Stomach (tissue), 9 donors: ENCODE data around the gene TMEM213. TPM values are rescaled to one million over a fixed set of nuclear protein-coding genes. Genes with fewer than 3 reads are reported as not detected.
"Not testable (repeated sequence)": the region's sequence is repeated elsewhere in the genome, so short reads cannot be mapped to it uniquely, and the experiment has no call there.

Source experiments
- DNase-seq, 2 donors: peaks; one replicate each; pipeline versions ENCODE4 v3.0.0 to v3.0.0-alpha.2; 2013 to 2019
- H3K27ac ChIP-seq, 5 donors: fragments of 200-600 bp in 4 of 5; sonication (generic) in 4 of 5; one replicate each; pipeline ENCODE4 v1.5.1; 2013 to 2019; ENCODE audit warnings: mild to moderate bottlenecking in 1 of 5, moderate library complexity in 1 of 5
- H3K27me3 ChIP-seq, 3 donors: fragments of 200-600 bp; sonication (generic); one replicate each; pipeline ENCODE4 v1.5.1; 2017 to 2019; ENCODE audit warnings: mixed run types in 1 of 3
- H3K36me3 ChIP-seq, 4 donors: fragments of 200-600 bp; sonication (generic); 1 replicate in 3 of 4; 2 replicates in 1 of 4; pipeline ENCODE4 v1.5.1; 2016 to 2019
- H3K4me1 ChIP-seq, 4 donors: fragments of 200-600 bp; sonication (generic); one replicate each; pipeline ENCODE4 v1.5.1; 2016 to 2019
- H3K4me3 ChIP-seq, 4 donors: fragments of 200-600 bp; sonication (generic) in 3 of 4; one replicate each; pipeline ENCODE4 v1.5.1; 2016 to 2019; ENCODE audit warnings: mild to moderate bottlenecking in 1 of 4
- H3K9me3 ChIP-seq, 4 donors: fragments of 200-600 bp; sonication (generic); one replicate each; pipeline ENCODE4 v1.5.1; 2016 to 2019
- EP300 ChIP-seq: sonication (generic); formaldehyde crosslinking; IDR thresholded peaks from one replicate; pipeline ENCODE4 v1.6.1; 2017; ENCODE audit warnings: antibody characterized with exemption
- POLR2A ChIP-seq, 4 donors: fragments of 450-650 bp; IDR thresholded peaks; one replicate each; pipeline ENCODE4 v1.6.1; 2016; ENCODE audit warnings: antibody characterized with exemption in 4 of 4, control low read depth in 2 of 4, mild to moderate bottlenecking in 1 of 4, moderate library complexity in 1 of 4
- POLR2AphosphoS5 ChIP-seq, 3 donors: sonication (generic); formaldehyde crosslinking; IDR thresholded peaks; one replicate each; pipeline ENCODE4 v1.6.1; 2016; ENCODE audit warnings: antibody characterized with exemption in 3 of 3
- WGBS, 5 donors: extraction: QIAGEN DNeasy Blood & Tissue Kit in 3 of 5; methylation state at CpG; one replicate each; pipeline versions ENCODE4 v1.1.5 to v1.1.7; 2013 to 2018; 5-methylcytosine and 5-hydroxymethylcytosine counted together
- intact Hi-C: fragments of 100-400 bp; cut with DNase I; formaldehyde crosslinking; loops from one replicate; pipeline ENCODE4 v1.15.1; 2023; ENCODE audit warnings: low total_unique reads
- polyA plus RNA-seq, 3 donors: library from polyadenylated mRNA; stranded (reverse); fragments of 200-250 nt; gene quantifications; one replicate each; pipeline ENCODE4 v1.2.3, GENCODE V29; 2013
- total RNA-seq, 5 donors: library from RNA; depleted of rRNA; stranded (reverse); fragments of >200 nt; gene quantifications; one replicate each; pipeline versions ENCODE4 v1.1.0 to v1.2.3, GENCODE V29; 2014 to 2016
- TF ChIP-seq, protein P1 (sequence below), 7 experiments: fragments of 450-650 bp in 4 of 7; fragments of 200-600 bp in 3 of 7; sonication (generic) in 3 of 7; IDR thresholded peaks; one replicate each; pipeline ENCODE4 v1.5.1; 2016 to 2019; ENCODE audit warnings: antibody characterized with exemption in 7 of 7, control low read depth in 2 of 7, mild to moderate bottlenecking in 1 of 7
- donor health status: healthy with polysubstance abuse.
- donor health status: Bipolar disorder and iron deficiency.
- donor health status: healthy.

Gene TMEM213
- total and polyA plus RNA-seq, 8 donors = 0.08 TPM; not detected in 7

DNA sequence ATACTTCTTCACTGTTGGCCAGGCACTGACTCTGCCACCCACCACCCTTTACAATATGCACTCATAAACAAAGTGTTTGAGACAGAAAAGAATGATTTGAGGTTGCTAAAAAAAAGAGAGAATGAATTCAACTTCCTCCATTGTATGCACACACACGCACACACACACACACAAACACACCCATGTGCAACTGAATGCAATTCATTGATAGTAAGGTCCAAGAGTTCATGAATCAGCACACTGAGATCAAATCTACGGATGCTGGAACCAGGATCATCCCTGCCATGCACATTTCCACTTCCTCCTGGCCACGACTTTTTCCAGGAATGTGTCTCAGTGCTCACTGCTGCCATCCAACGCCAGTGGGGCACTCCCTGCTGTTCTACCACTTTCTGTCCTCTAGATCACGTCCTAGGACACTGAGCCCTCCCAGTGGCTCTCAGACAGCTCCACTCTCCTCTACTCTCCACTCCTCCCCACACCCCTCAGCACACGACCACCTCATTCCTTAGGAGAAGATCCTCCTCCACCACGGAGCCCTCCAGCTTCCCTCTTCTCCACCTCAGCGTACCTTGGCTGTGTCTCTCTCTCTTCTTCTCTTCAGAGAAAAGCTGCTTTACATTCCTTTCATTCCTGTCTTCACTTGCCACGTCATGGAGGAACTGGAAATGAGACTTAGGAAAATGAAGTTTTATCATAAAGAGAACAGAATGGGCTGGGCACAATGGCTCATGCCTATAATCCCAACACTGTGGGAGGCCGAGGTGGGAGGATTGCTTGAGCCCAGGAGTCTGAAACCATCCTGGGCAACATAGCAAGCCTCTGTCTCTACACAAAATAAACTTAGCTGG is 12.0 kb upstream of the TMEM213 start:
- WGBS, 5 donors = 48 to 58% (median 54%) methylated on average over 10 of the region's 10 CpGs

DNA sequence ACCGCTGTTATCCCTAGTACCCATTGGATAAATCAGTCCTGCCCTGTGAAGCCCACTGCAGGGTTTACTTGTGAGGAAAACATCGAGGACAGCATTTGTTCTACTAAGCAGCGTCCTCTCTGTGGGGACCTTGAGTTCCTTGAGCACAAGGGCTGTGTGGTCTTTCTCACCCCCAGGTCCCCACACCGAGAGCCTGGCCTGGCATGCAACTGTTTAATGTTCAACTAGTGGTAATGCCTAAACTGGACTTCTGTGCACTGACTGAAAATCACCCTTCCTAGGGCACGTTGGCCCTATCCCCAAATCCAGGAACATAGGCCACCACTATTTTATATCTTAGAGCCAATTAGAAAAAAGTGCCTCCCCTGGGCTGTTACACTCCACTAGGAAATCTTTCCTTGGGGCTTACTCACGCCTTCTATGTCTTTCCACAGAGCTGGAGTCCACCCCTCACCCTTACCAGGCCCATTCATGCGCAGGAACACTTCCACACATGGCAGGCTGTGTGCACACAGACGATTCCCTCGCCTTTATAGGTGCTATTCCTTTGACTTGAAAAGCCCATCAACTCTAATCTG is 1.7 kb upstream of the TMEM213 start:
- Histone ChIP-seq H3K9me3 (no peaks in the 10 kb centered on the region), H3K4me1 (no peaks in the 10 kb centered on the region), H3K36me3 (no peaks in the 10 kb centered on the region), H3K27ac (no peak overlapping the region), H3K4me3 (no peak overlapping the region), H3K27me3 (peaks cover 0 to 15% (median 0%) of the 10 kb centered on the region in 3 donors)
- intact Hi-C loops = no loop called here
- 74 to 91% (median 87%) methylated on average over 9 of the region's 9 CpGs for WGBS, 5 donors
- no peak for TF ChIP-seq EP300
- TF ChIP-seq, protein P1, sequence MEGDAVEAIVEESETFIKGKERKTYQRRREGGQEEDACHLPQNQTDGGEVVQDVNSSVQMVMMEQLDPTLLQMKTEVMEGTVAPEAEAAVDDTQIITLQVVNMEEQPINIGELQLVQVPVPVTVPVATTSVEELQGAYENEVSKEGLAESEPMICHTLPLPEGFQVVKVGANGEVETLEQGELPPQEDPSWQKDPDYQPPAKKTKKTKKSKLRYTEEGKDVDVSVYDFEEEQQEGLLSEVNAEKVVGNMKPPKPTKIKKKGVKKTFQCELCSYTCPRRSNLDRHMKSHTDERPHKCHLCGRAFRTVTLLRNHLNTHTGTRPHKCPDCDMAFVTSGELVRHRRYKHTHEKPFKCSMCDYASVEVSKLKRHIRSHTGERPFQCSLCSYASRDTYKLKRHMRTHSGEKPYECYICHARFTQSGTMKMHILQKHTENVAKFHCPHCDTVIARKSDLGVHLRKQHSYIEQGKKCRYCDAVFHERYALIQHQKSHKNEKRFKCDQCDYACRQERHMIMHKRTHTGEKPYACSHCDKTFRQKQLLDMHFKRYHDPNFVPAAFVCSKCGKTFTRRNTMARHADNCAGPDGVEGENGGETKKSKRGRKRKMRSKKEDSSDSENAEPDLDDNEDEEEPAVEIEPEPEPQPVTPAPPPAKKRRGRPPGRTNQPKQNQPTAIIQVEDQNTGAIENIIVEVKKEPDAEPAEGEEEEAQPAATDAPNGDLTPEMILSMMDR (IDR thresholded peaks at IDR 0.05) = no peak
- TF ChIP-seq POLR2AphosphoS5 (IDR thresholded peaks at IDR 0.05) = no peak
- TF ChIP-seq POLR2A (IDR thresholded peaks at IDR 0.05) = no peak
- DNase-seq = no peak

More for the DNA sequence above, 12.0 kb upstream of the TMEM213 start:
- peaks cover 0 to 9% (median 0%) of the 10 kb centered on the region in 4 donors for H3K9me3 ChIP-seq
- H3K4me3 ChIP-seq = no peak overlapping the region
- no peak for TF ChIP-seq EP300
- TF ChIP-seq POLR2A (IDR thresholded peaks at IDR 0.05) = no peak
- TF ChIP-seq, protein P1 (IDR thresholded peaks at IDR 0.05) = no peak
- TF ChIP-seq POLR2AphosphoS5 (IDR thresholded peaks at IDR 0.05) = no peak
- no peak overlapping the region for H3K27ac ChIP-seq
- no peak for DNase-seq
- no peaks in the 10 kb centered on the region for H3K36me3 ChIP-seq
- intact Hi-C loops = no loop called here
- no peaks in the 10 kb centered on the region for H3K4me1 ChIP-seq
- no peaks in the 10 kb centered on the region for H3K27me3 ChIP-seq

DNA sequence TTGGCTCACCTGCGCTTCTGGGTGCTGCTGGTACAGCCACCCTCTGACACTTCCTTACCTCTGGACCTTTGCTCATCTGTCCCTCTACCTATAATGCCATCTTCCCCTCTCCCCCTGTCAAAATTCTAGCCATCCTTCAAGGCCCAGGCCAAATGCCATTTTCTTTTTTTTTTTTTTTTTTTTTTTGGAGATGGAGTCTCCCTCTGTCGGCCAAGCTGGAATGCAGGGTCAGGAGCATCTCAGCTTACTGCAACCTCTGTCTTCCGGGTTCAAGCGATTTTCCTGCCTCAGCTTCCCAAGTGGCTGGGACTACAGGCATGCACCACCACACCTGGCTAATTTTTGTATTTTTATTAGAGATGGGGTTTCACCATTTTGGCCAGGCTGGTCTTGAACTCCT is 748 bp upstream of the TMEM213 start:
- DNase-seq, H3K4me1 ChIP-seq, H3K36me3 ChIP-seq, H3K27ac ChIP-seq, intact Hi-C loops, H3K9me3 ChIP-seq, H3K4me3 ChIP-seq: not testable (repeated sequence)
- H3K27me3 ChIP-seq = peaks cover 0 to 15% (median 0%) of the 10 kb centered on the region in 3 donors
- 66 to 94% (median 81%) methylated on average over 4 of the region's 4 CpGs for WGBS, 5 donors

DNA sequence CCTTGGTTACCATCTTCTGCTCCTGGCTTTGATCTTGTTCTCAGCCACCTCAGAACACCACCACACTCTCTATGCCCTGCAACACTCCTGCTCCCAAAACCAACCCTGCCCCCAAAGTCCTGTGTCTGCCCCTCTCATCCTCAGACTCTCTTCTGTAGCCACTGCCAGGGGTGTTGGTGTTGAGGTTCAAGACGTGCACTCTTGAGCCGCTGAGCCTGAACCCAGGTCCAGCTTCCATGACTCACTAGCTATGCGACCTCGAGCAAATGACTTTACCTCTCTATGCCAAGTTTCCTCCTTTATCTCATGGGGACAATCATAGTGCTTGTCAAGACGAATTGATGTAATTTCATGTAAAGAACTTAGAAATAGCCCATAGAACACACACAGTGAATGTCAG is 1.0 kb downstream of the TMEM213 start:
- TF ChIP-seq POLR2A (IDR thresholded peaks at IDR 0.05) (no peak), POLR2AphosphoS5 (IDR thresholded peaks at IDR 0.05) (no peak), EP300 (no peak)
- TF ChIP-seq, protein P1 (IDR thresholded peaks at IDR 0.05) = no peak
- intact Hi-C loops = no loop called here
- WGBS, 5 donors = 62 to 72% (median 68%) methylated on average over 5 of the region's 5 CpGs
- Histone ChIP-seq H3K36me3 (no peaks in the 10 kb centered on the region), H3K4me3 (no peak overlapping the region), H3K9me3 (no peaks in the 10 kb centered on the region), H3K27ac (no peak overlapping the region), H3K4me1 (no peaks in the 10 kb centered on the region), H3K27me3 (peaks cover 0 to 15% (median 0%) of the 10 kb centered on the region in 3 donors)
- no peak for DNase-seq
